Body of pancreas (tissue), 2 donors: ENCODE measurements around the gene NME9. TPM values are rescaled to one million over a fixed set of nuclear protein-coding genes. Genes with fewer than 3 reads are reported as not detected.

Experiments used
- total RNA-seq, 2 donors: library from RNA; depleted of rRNA; stranded (reverse); fragments of >200 nt; gene quantifications; one replicate each; pipeline ENCODE4 v1.1.0, GENCODE V29; 2016

Gene NME9
- total RNA-seq, 2 donors from 2014 or later: 1.3 TPM; not detected in 1

Other genes with a start within 250 kb of the NME9 start
- 10 to 100 TPM; 33.7 to 70.2 TPM for gene DZIP1L, start 214.2 kb downstream of the NME9 start, total RNA-seq
- gene A4GNT, start 197.5 kb downstream of the NME9 start, total RNA-seq: 1 to 10 TPM; 1.8 to 4.0 TPM
- 10 to 100 TPM in 1 of 2 donors, 1 to 10 TPM in 1; 4.3 to 11.7 TPM for gene DBR1, start 154.9 kb downstream of the NME9 start, total RNA-seq
- 100 to 1,000 TPM in 1 of 2 donors, 10 to 100 TPM in 1; 29.8 to 103 TPM for gene ARMC8, start 142.6 kb downstream of the NME9 start, total RNA-seq
- 10 to 100 TPM in 1 of 2 donors, 1 to 10 TPM in 1; 9.9 to 20.1 TPM for gene MRAS, start 18.7 kb upstream of the NME9 start, total RNA-seq
- 1 to 10 TPM; 2.0 to 6.0 TPM for gene ESYT3, start 104.8 kb upstream of the NME9 start, total RNA-seq